ENCODE measurements around the gene MYCBP2. TPM values are rescaled to one million over a fixed set of nuclear protein-coding genes. Genes with fewer than 3 reads are reported as not detected.

Gene MYCBP2
- total RNA-seq, 1 experiment from 2014 or later = 55.6 TPM

DNA sequence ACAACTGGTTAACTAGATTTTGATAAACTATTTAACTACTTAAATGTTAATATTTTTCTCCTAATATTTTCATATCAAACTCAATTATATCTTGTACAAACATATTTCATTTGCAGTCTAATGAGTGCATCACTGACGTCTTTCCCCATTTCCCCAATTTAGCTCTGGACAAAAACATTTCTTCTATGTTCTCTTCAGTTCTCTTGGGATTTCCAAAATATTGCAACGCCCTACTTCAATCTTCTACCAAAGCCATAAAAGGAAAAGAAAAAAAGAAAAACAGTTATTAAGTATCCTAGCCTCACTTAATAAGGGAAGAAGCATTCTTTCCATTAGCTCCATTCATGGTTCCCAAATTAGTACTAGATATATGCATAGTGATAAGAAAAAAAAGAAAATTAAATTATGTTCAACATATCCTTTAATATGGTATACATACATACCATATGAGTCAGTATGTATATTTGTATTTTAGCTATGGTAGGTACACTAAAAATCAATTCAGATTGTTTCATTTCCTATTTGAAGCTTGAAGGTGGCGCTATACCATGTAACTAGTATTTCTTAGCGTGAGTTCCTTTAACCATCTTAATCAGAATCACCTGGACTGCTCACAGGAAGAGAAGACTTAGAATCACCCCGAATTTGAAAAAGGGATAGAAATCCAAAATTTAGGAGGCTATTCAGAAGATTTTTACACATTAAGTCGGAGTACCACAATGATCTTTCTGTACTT, 309.8 kb downstream of the MYCBP2 start:
- Histone ChIP-seq H3K79me2 (ENCODE audit: low read depth) (peaks cover 31% of the 10 kb centered on the region), H3F3A (ENCODE audit: insufficient read depth, low read depth) (no peaks in the 10 kb centered on the region), H3K27ac (no peak overlapping the region), H3K4me2 (no peak overlapping the region), H2AFZ (no peak overlapping the region), H3K9me3 (ENCODE audit: insufficient read depth, low read depth) (no peaks in the 10 kb centered on the region), H3K4me1 (replicated peaks; ENCODE audit: insufficient read depth) (no peaks in the 10 kb centered on the region), H3K27me3 (ENCODE audit: insufficient read depth, low read depth) (no peaks in the 10 kb centered on the region), H3K9me2 (ENCODE audit: insufficient read depth) (no peaks in the 10 kb centered on the region), H3K36me3 (ENCODE audit: low read depth) (peaks cover 26% of the 10 kb centered on the region), H3K4me3 (no peak overlapping the region), H4K20me1 (ENCODE audit: insufficient read depth) (peaks cover 35% of the 10 kb centered on the region)
- BruUV-seq (replicated peaks) = no TSS peak
- DNase-seq = no peak
- POLR2A ChIA-PET (ENCODE audit: unreplicated experiment) = no interaction called here
- intact Hi-C loops (cut with micrococcal nuclease; ENCODE audit: unreplicated experiment) = loop anchor here (10.0 kb wide), 1 partner anchor 228 kb away; no protein-coding TSS in a partner anchor
- CTCF ChIA-PET = interaction anchor here (0.5 kb wide), 1 partner anchor 486 kb away, joined by 4 read pairs; no protein-coding TSS in a partner anchor
- TF ChIP-seq EZH2 (IDR thresholded peaks at IDR 0.05; ENCODE audit: low read depth) = no peak
- no peak for TF ChIP-seq CTCF (conservative IDR thresholded peaks at IDR 0.05)

DNA sequence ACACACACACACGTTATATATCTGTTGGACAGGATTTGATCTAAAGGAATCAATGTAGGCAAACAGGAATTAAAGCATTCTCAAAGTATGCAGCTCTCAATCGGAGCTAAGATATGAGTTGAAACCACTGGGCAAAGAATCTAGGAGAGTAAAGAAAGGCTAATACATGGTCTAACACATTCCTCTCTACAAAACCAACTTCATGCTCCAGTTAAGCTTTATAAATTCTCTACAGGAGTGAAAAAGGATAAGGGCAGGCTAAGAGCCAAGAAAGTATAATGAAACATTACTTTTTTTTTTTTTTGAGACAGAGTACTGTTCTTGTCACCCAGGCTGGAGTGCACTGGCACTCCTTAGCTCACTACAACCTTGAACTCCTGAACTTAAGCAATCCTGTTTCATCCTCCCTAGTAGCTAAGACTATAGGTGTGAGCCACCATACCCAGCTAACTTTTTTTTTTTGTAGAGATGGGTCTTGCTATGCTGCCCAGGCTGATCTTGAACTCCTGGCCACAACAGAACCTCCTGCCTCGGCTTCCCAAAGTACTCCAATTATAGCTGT, 310.6 kb downstream of the MYCBP2 start:
- Histone ChIP-seq H2AFZ (no peak overlapping the region), H4K20me1 (ENCODE audit: insufficient read depth) (peaks cover 31% of the 10 kb centered on the region), H3K27me3 (ENCODE audit: insufficient read depth, low read depth) (no peaks in the 10 kb centered on the region), H3K9me2 (ENCODE audit: insufficient read depth) (no peaks in the 10 kb centered on the region), H3K9me3 (ENCODE audit: insufficient read depth, low read depth) (no peaks in the 10 kb centered on the region), H3K4me1 (replicated peaks; ENCODE audit: insufficient read depth) (no peaks in the 10 kb centered on the region), H3K4me2 (no peak overlapping the region), H3F3A (ENCODE audit: insufficient read depth, low read depth) (no peaks in the 10 kb centered on the region), H3K36me3 (ENCODE audit: low read depth) (peaks cover 26% of the 10 kb centered on the region), H3K27ac (no peak overlapping the region), H3K79me2 (ENCODE audit: low read depth) (peaks cover 24% of the 10 kb centered on the region), H3K4me3 (no peak overlapping the region)
- intact Hi-C loops (cut with micrococcal nuclease; ENCODE audit: unreplicated experiment) = loop anchor here (10.0 kb wide), 1 partner anchor 228 kb away; no protein-coding TSS in a partner anchor
- CTCF ChIA-PET = interaction anchor here (0.5 kb wide), 1 partner anchor 487 kb away, joined by 4 read pairs; no protein-coding TSS in a partner anchor
- POLR2A ChIA-PET (ENCODE audit: unreplicated experiment) = no interaction called here
- DNase-seq = no peak
- BruUV-seq (replicated peaks) = no TSS peak
- TF ChIP-seq CTCF (conservative IDR thresholded peaks at IDR 0.05) = no peak
- no peak for TF ChIP-seq EZH2 (IDR thresholded peaks at IDR 0.05; ENCODE audit: low read depth)

GRCh38 chr13:77014906-77015685, 311.8 kb downstream of the MYCBP2 start:
- H3K4me3 ChIP-seq = no peak overlapping the region
- TF ChIP-seq EZH2 (IDR thresholded peaks at IDR 0.05; ENCODE audit: low read depth) (no peak), CTCF (conservative IDR thresholded peaks at IDR 0.05) (no peak)
- H3F3A ChIP-seq (ENCODE audit: insufficient read depth, low read depth) = no peaks in the 10 kb centered on the region
- peaks cover 26% of the 10 kb centered on the region for H3K36me3 ChIP-seq (ENCODE audit: low read depth)
- no peaks in the 10 kb centered on the region for H3K27me3 ChIP-seq (ENCODE audit: insufficient read depth, low read depth)
- DNase-seq = no peak
- no peak overlapping the region for H3K4me2 ChIP-seq
- H3K27ac ChIP-seq = no peak overlapping the region
- no peaks in the 10 kb centered on the region for H3K9me3 ChIP-seq (ENCODE audit: insufficient read depth, low read depth)
- no peak overlapping the region for H2AFZ ChIP-seq
- POLR2A ChIA-PET (ENCODE audit: unreplicated experiment) = no interaction called here
- CTCF ChIA-PET = no interaction called here
- BruUV-seq (replicated peaks) = no TSS peak
- H4K20me1 ChIP-seq (ENCODE audit: insufficient read depth) = peaks cover 27% of the 10 kb centered on the region
- H3K79me2 ChIP-seq (ENCODE audit: low read depth) = peaks cover 11% of the 10 kb centered on the region; the same call in 1 of the 2 replicates
- no peaks in the 10 kb centered on the region for H3K9me2 ChIP-seq (ENCODE audit: insufficient read depth)
- intact Hi-C loops (cut with micrococcal nuclease; ENCODE audit: unreplicated experiment) = loop anchor here (10.0 kb wide), 1 partner anchor 230 kb away; no protein-coding TSS in a partner anchor
- H3K4me1 ChIP-seq (replicated peaks; ENCODE audit: insufficient read depth) = no peaks in the 10 kb centered on the region
